ENCODE data around the gene TOM1L2. TPM values are rescaled to one million over a fixed set of nuclear protein-coding genes. Genes with fewer than 3 reads are reported as not detected.

The TOM1L2 gene
- total RNA-seq, 3 donors from 2014 or later = 32.3 to 39.1 (median 36.4) TPM

GRCh38 chr17:17896746-17897145 is 75.5 kb downstream of the TOM1L2 start:
- peaks cover 8 to 11% of the 10 kb centered on the region in 2 donors for H3K4me1 ChIP-seq
- no peak overlapping the region for H3K4me3 ChIP-seq
- no peaks in the 10 kb centered on the region for H3K9me3 ChIP-seq
- TF ChIP-seq POLR2AphosphoS5 (IDR thresholded peaks at IDR 0.05) (no peak), POLR2A (IDR thresholded peaks at IDR 0.05) (no peak)
- TF ChIP-seq, protein P1, sequence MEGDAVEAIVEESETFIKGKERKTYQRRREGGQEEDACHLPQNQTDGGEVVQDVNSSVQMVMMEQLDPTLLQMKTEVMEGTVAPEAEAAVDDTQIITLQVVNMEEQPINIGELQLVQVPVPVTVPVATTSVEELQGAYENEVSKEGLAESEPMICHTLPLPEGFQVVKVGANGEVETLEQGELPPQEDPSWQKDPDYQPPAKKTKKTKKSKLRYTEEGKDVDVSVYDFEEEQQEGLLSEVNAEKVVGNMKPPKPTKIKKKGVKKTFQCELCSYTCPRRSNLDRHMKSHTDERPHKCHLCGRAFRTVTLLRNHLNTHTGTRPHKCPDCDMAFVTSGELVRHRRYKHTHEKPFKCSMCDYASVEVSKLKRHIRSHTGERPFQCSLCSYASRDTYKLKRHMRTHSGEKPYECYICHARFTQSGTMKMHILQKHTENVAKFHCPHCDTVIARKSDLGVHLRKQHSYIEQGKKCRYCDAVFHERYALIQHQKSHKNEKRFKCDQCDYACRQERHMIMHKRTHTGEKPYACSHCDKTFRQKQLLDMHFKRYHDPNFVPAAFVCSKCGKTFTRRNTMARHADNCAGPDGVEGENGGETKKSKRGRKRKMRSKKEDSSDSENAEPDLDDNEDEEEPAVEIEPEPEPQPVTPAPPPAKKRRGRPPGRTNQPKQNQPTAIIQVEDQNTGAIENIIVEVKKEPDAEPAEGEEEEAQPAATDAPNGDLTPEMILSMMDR (IDR thresholded peaks at IDR 0.05) = no peak
- no peaks in the 10 kb centered on the region for H3K36me3 ChIP-seq
- no peak for DNase-seq (ENCODE audit: low spot score in 2 of 2)
- intact Hi-C loops (cut with DNase I; ENCODE audit: low total_unique reads) = no loop called here
- H3K27ac ChIP-seq = no peak overlapping the region
- H3K27me3 ChIP-seq = no peaks in the 10 kb centered on the region

GRCh38 chr17:17893801-17894644 is 78.2 kb downstream of the TOM1L2 start:
- Histone ChIP-seq H3K36me3 (no peaks in the 10 kb centered on the region), H3K4me1 (no peaks in the 10 kb centered on the region), H3K4me3 (no peak overlapping the region), H3K27me3 (no peaks in the 10 kb centered on the region), H3K9me3 (no peaks in the 10 kb centered on the region), H3K27ac (no peak overlapping the region)
- DNase-seq (ENCODE audit: low spot score in 2 of 2) = no peak
- intact Hi-C loops (cut with DNase I; ENCODE audit: low total_unique reads) = no loop called here
- TF ChIP-seq POLR2AphosphoS5 (IDR thresholded peaks at IDR 0.05) (no peak), POLR2A (IDR thresholded peaks at IDR 0.05) (no peak)
- TF ChIP-seq, protein P1 (IDR thresholded peaks at IDR 0.05) = no peak

DNA sequence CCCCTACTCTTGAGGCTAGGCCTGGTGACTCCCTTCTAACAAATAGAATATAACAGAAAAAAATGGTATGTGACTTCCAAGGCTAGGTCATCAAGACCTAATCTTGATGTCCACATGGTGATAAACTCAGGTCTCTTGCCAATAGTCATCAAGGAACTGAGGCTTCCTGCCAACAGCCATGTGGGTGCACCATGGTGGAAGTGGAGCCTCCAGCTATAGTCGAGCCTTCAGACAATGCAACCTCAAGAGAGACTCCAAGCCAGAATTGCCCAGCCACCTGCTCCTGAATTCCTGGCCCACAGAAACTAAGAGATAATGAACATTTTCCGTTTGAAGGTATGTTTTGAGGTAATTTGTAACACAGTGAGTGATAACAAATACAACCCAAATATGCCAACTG is 79.5 kb downstream of the TOM1L2 start:
- no peak for DNase-seq (ENCODE audit: low spot score in 2 of 2)
- H3K27ac ChIP-seq = no peak overlapping the region
- TF ChIP-seq POLR2AphosphoS5 (IDR thresholded peaks at IDR 0.05) (no peak), POLR2A (IDR thresholded peaks at IDR 0.05) (no peak)
- TF ChIP-seq, protein P1 (IDR thresholded peaks at IDR 0.05) = no peak
- intact Hi-C loops (cut with DNase I; ENCODE audit: low total_unique reads) = no loop called here
- H3K27me3 ChIP-seq = no peaks in the 10 kb centered on the region
- H3K4me3 ChIP-seq = no peak overlapping the region
- H3K36me3 ChIP-seq = no peaks in the 10 kb centered on the region
- H3K4me1 ChIP-seq = no peaks in the 10 kb centered on the region
- H3K9me3 ChIP-seq = no peaks in the 10 kb centered on the region

GRCh38 chr17:17892009-17892408 is 80.2 kb downstream of the TOM1L2 start:
- no peaks in the 10 kb centered on the region for H3K9me3 ChIP-seq
- no peak for DNase-seq (ENCODE audit: low spot score in 2 of 2)
- no peaks in the 10 kb centered on the region for H3K27me3 ChIP-seq
- H3K27ac ChIP-seq = no peak overlapping the region
- H3K4me3 ChIP-seq = no peak overlapping the region
- no peaks in the 10 kb centered on the region for H3K4me1 ChIP-seq
- intact Hi-C loops (cut with DNase I; ENCODE audit: low total_unique reads) = no loop called here
- TF ChIP-seq, protein P1 (IDR thresholded peaks at IDR 0.05) = no peak
- no peak for TF ChIP-seq POLR2A (IDR thresholded peaks at IDR 0.05)
- no peak for TF ChIP-seq POLR2AphosphoS5 (IDR thresholded peaks at IDR 0.05)
- no peaks in the 10 kb centered on the region for H3K36me3 ChIP-seq

Measured in breast epithelium (tissue), 4 donors.